ENCODE measurements around the gene WWC2.
"Not testable (repeated sequence)": the region's sequence is repeated elsewhere in the genome, so short reads cannot be mapped to it uniquely, and the experiment has no call there.

The WWC2 gene

GRCh38 chr4:183101956-183102480 is 3.0 kb downstream of the WWC2 start:
- DNase-seq, result no peak

- DNase-seq, result no peak
Measured at GRCh38 chr4:183105092-183105491, 6.0 kb downstream of the WWC2 start.

DNA sequence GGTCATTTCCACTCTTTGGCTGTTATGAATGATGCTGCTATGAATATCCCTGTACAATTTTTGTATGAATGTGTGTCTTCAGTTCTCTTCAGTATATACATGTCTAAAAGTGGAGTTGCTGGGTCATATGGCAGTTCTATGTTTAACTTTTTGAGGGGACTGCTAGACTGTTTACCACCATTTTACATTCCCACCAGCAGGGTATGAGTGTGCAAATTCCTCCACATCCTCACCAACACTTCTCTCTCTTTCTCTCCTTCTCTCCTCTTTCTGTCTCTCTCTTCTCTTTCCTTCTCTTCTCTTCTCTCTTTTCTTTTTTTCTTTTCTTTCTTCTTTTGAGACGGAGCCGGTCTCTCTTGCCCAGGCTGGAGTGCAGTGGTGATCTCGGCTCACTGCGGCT is 7.8 kb downstream of the WWC2 start:
- DNase-seq, result no peak

GRCh38 chr4:183107891-183108459 is 8.9 kb downstream of the WWC2 start:
- no peak for DNase-seq

- no peak for DNase-seq
Measured at GRCh38 chr4:183110244-183110643, 11.2 kb downstream of the WWC2 start.

- DNase-seq, result no peak
Measured at GRCh38 chr4:183111452-183111885, 12.4 kb downstream of the WWC2 start.

GRCh38 chr4:183118141-183118540 is 19.1 kb downstream of the WWC2 start:
- DNase-seq, result no peak

GRCh38 chr4:183118585-183118984 is 19.5 kb downstream of the WWC2 start:
- DNase-seq, result no peak

- not testable (repeated sequence) for DNase-seq
Measured at GRCh38 chr4:183121660-183122059, 22.6 kb downstream of the WWC2 start.

GRCh38 chr4:183124228-183124627 is 25.2 kb downstream of the WWC2 start:
- no peak for DNase-seq

DNA sequence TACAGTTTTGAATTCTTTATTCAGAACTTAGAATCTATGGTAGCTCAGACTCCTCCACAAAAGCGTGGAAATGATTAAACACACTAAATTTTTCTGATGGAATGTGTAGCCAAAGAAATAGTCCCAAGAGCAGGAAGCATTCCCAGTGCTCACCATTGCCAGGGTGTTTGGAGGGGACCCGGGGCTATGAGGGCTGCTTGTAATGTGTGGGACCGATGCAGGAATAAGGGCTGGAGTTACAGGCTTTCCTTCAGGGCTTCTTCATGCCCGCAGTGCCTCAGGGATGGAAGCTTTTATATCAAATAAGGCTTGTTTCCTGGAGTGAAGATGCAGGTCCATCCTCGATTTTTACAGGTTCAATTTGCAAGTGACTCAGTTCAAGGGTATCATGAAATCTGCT is 25.8 kb downstream of the WWC2 start:
- no peak for DNase-seq

GRCh38 chr4:183129125-183129524 is 30.1 kb downstream of the WWC2 start:
- no peak for DNase-seq

DNA sequence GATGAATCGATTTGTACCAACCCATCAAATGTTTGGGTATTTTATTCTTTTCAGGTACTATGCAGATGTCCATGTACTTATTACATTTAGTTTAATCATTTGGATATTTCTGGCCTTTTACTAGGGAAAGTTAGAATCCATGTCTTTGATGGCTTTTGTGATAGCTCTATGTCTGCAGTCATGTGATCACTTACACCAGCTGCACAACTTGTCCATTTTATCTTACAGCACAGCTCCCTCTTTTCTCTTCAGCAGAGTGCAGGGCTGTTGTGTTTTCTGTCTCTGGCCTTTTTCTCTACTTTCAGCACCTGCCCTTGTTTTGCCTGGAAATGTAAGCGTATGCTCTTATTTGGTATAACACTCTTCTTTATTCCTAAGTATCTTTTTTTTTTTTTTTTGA is 30.6 kb downstream of the WWC2 start:
- DNase-seq, result no peak

DNA sequence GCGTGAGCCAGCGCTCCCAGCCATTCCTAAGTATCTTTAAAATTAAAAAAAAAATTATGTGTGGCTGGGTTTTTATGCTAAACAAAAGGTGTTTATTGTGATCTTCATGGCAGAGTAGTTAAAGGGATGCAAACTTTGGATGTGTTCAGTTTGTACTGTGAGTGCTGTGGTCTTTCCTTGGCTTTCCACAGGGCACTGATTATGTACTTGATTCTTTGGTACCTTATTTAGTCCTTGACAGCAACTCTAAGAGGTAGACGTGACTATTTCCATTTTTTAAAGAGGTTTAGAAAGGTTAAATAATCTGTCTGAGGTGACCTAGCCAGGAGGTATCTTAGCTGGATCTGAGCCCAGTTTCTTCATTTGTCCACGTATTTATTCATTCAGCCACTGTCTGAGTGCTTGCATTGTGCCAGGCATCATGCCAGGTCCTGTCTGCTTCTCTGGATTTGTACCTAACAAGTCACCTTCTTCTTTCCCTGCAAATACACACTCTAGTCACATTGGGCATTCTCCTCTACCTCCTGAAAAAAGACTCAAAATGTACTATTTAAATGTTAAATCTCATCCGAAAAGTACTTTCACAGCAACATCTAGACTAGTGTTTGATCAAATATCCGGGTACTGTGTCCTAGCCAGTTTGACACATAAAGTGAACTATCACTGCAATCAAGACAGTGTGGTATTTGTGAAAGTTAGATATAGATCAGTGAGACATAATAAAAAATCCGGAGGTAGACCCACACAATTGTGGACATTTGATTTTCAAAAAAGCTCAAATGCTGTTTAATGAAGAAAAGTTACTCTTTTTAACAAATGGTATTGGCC is 31.5 kb downstream of the WWC2 start:
- no peak for DNase-seq

GRCh38 chr4:183132081-183132480 is 33.0 kb downstream of the WWC2 start:
- DNase-seq, result no peak

DNA sequence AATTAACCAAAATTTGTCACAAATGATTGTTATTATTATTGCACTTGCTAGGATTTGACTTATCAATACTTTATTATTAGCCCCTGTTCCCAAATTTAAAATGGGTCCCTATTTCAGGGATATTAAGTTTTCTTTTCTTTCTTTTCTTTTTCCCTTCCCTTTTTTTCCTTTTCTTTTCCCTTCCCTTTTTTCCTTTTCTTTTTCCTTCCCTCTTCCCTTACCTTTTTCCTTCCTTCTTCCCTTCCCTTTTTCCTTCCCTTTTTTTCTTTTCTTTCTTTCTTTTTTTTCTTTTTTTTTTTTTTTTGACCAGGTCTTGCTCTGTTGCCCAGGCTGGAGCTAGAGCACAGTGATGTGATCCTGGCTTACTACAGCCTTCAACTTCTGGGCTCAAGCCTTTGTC is 33.8 kb downstream of the WWC2 start:
- no peak for DNase-seq

DNA sequence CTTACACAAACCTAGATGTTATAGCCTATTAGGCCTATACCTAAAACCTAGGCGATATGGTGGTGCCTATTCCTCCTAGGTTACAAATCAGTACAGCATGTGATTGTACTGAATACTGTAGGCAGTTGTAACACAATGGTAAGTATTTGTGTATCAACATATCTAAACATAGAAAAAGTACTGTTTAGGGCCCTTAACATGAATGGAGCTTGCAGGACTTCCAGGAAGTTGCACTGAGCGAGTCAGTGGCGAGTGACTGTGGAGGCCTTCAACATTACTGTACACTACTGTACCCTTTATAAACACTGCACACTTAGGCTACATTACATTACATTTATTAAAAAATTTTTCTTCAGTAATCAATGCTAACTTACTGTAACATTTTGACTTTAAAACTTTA is 37.8 kb downstream of the WWC2 start:
- DNase-seq, result no peak

- no peak for DNase-seq
Measured at GRCh38 chr4:183139058-183139750, 40.1 kb downstream of the WWC2 start.

- no peak for DNase-seq
Measured at GRCh38 chr4:183139972-183140570, 41.0 kb downstream of the WWC2 start.

- no peak for DNase-seq
Measured at GRCh38 chr4:183140911-183141320, 41.9 kb downstream of the WWC2 start.

DNA sequence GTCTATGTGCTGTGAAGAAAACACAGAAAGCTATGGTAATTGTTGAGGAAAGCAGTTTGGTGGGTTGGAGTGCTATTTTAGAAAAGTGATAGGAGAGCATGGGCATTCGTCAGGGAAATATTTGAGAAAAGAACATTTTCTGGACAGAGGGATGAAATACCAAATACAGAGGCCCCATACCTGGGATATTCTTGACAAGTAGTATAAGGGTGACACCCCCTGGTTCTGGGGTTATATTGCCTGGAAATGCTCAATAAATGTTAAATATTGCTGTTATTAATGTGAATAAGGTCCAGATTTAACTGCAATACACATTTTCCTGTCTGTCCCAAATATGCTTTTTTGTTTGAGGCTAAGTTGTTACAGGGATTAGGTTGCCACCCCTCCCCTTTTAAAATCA is 42.9 kb downstream of the WWC2 start:
- DNase-seq, result no peak

- no peak for DNase-seq
Measured at GRCh38 chr4:183142571-183143550, 43.8 kb downstream of the WWC2 start.

Data from CD4-positive, alpha-beta T cell treated with Interleukin-17A for 4 hours (primary cell).